Ascending aorta (tissue), 2 donors: ENCODE data around the gene REV3L. TPM values are rescaled to one million over a fixed set of nuclear protein-coding genes. Genes with fewer than 3 reads are reported as not detected.

ENCODE experiments used
- DNase-seq, 2 donors: peaks; one replicate each; pipeline ENCODE4 v3.0.0-alpha.2; 2019; ENCODE audit warnings: low spot score in 2 of 2
- H3K27ac ChIP-seq, 2 donors: fragments of 200-600 bp; sonication (generic); one replicate each; pipeline ENCODE4 v1.5.1; 2016 to 2017; ENCODE audit warnings: mild to moderate bottlenecking in 1 of 2
- H3K27me3 ChIP-seq: fragments of 200-600 bp; sonication (generic); one replicate; pipeline ENCODE4 v1.5.1; 2017
- H3K36me3 ChIP-seq, 2 donors: fragments of 200-600 bp; sonication (generic); one replicate each; pipeline ENCODE4 v1.5.1; 2016
- H3K4me1 ChIP-seq, 2 donors: fragments of 200-600 bp; sonication (generic); one replicate each; pipeline ENCODE4 v1.5.1; 2016 to 2017; ENCODE audit warnings: mild to moderate bottlenecking in 1 of 2
- H3K4me3 ChIP-seq, 2 donors: fragments of 200-600 bp; sonication (generic); one replicate each; pipeline ENCODE4 v1.5.1; 2016 to 2017; ENCODE audit warnings: mild to moderate bottlenecking in 1 of 2
- H3K9me3 ChIP-seq, 2 donors: fragments of 200-600 bp; sonication (generic); one replicate each; pipeline ENCODE4 v1.5.1; 2016
- CTCF ChIP-seq, 3 experiments: fragments of 200-600 bp in 2 of 3; fragments of 450-650 bp in 1 of 3; sonication (generic) in 2 of 3; IDR thresholded peaks; one replicate each; pipeline ENCODE4 v1.5.1; 2016 to 2019; ENCODE audit warnings: antibody characterized with exemption in 3 of 3, mild to moderate bottlenecking in 1 of 3, moderate library complexity in 1 of 3
- intact Hi-C: fragments of 100-400 bp; cut with DNase I; formaldehyde crosslinking; loops from one replicate; pipeline ENCODE4 v1.15.1; 2023
- total RNA-seq: library from RNA; depleted of rRNA; stranded (reverse); fragments of >200 nt; gene quantifications from one replicate; pipeline ENCODE4 v1.1.0, GENCODE V29; 2016

Gene REV3L
- total RNA-seq, 1 donor from 2014 or later: 91.5 TPM

GRCh38 chr6:111485342-111485741 lies 2.3 kb upstream of the REV3L start:
- Histone ChIP-seq H3K27me3 (no peaks in the 10 kb centered on the region), H3K4me1 (peaks cover 0 to 26% of the 10 kb centered on the region in 2 donors), H3K36me3 (peaks cover 0 to 4% of the 10 kb centered on the region in 2 donors), H3K9me3 (no peaks in the 10 kb centered on the region), H3K4me3 (no peak overlapping the region), H3K27ac (peak overlapping the region; percentile 97 to 99)
- DNase-seq: no peak
- intact Hi-C loops: loop anchor here (10.0 kb wide), 1 partner anchor 549 kb away; no protein-coding TSS in a partner anchor
- TF ChIP-seq CTCF (IDR thresholded peaks at IDR 0.05): no peak

GRCh38 chr6:111484633-111484930 lies 1.6 kb upstream of the REV3L start:
- no peak for TF ChIP-seq CTCF (IDR thresholded peaks at IDR 0.05)
- H3K36me3 ChIP-seq: peaks cover 0 to 4% of the 10 kb centered on the region in 2 donors
- intact Hi-C loops: loop anchor here (5.0 to 10.0 kb wide), 5 partner anchors 102 to 667 kb away; partner anchors contain the start of gene CDK19
- no peaks in the 10 kb centered on the region for H3K27me3 ChIP-seq
- DNase-seq: no peak
- H3K9me3 ChIP-seq: no peaks in the 10 kb centered on the region
- peak overlapping the region; percentile 97 to 99 for H3K27ac ChIP-seq
- H3K4me1 ChIP-seq: peaks cover 0 to 26% of the 10 kb centered on the region in 2 donors
- H3K4me3 ChIP-seq: peak overlapping the region; percentile 82 to 98

GRCh38 chr6:111483736-111484632 lies 966 bp upstream of the REV3L start:
- DNase-seq: peak; percentile 92 to 99
- no peak for TF ChIP-seq CTCF (IDR thresholded peaks at IDR 0.05)
- Histone ChIP-seq H3K27me3 (no peaks in the 10 kb centered on the region), H3K36me3 (peaks cover 0 to 4% of the 10 kb centered on the region in 2 donors), H3K4me1 (peaks cover 0 to 26% of the 10 kb centered on the region in 2 donors), H3K4me3 (peak overlapping the region; percentile 82 to 98), H3K27ac (peak overlapping the region; percentile 97 to 99), H3K9me3 (no peaks in the 10 kb centered on the region)
- intact Hi-C loops: loop anchor here (1.0 to 10.0 kb wide), 8 partner anchors 15 to 667 kb away; partner anchors contain the start of genes CDK19 and TRAF3IP2

GRCh38 chr6:111482188-111482958 lies 645 bp downstream of the REV3L start:
- peaks cover 0 to 33% of the 10 kb centered on the region in 2 donors for H3K4me1 ChIP-seq
- no peaks in the 10 kb centered on the region for H3K36me3 ChIP-seq
- intact Hi-C loops: loop anchor here (1.0 to 10.0 kb wide), 8 partner anchors 14 to 665 kb away; partner anchors contain the start of gene CDK19
- H3K4me3 ChIP-seq: peak overlapping the region; percentile 82 to 98
- H3K27ac ChIP-seq: peak overlapping the region; percentile 97 to 99
- TF ChIP-seq CTCF (IDR thresholded peaks at IDR 0.05): no peak
- no peaks in the 10 kb centered on the region for H3K27me3 ChIP-seq
- H3K9me3 ChIP-seq: no peaks in the 10 kb centered on the region
- peak in 1 of 2 donors; percentile 77 for DNase-seq

GRCh38 chr6:111481836-111482187 lies 1.2 kb downstream of the REV3L start:
- H3K27me3 ChIP-seq: no peaks in the 10 kb centered on the region
- no peaks in the 10 kb centered on the region for H3K9me3 ChIP-seq
- H3K36me3 ChIP-seq: no peaks in the 10 kb centered on the region
- TF ChIP-seq CTCF (IDR thresholded peaks at IDR 0.05): no peak
- intact Hi-C loops: loop anchor here (1.0 to 10.0 kb wide), 8 partner anchors 13 to 665 kb away; partner anchors contain the start of gene CDK19
- peaks cover 0 to 30% of the 10 kb centered on the region in 2 donors for H3K4me1 ChIP-seq
- H3K27ac ChIP-seq: peak overlapping the region; percentile 97 to 99
- peak overlapping the region; percentile 82 to 98 for H3K4me3 ChIP-seq
- DNase-seq: no peak
